Activated CD4-positive, alpha-beta T cell treated with anti-CD3 and anti-CD28 coated beads for 1 hour (primary cell): ENCODE results near the gene MAP3K1.
A peak's percentile ranks its signal among the peaks of the same experiment; 100 is the strongest.

ENCODE experiments used
- DNase-seq: peaks from one replicate; pipeline ENCODE4 v3.0.0-alpha.2; 2020

Gene MAP3K1

DNA sequence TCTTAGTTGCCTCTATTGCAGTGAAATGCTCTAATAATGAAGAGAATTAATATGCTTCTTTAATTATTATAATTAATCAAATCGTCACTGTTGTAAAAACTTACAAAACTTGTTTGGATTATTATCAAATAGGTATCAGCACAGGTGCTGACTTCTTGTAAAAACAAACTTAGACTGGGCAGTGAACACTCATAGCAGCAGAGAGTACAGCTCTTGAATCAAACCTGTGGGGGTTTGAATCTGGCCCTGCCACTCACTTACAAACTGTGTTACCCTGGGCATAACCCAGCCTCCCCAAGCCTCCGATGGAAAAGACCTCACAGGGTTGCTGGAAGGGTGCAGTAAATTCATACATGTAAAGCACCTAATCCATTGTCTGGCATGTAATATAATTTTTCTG lies 35.1 kb downstream of the MAP3K1 start:
- no peak for DNase-seq

DNA sequence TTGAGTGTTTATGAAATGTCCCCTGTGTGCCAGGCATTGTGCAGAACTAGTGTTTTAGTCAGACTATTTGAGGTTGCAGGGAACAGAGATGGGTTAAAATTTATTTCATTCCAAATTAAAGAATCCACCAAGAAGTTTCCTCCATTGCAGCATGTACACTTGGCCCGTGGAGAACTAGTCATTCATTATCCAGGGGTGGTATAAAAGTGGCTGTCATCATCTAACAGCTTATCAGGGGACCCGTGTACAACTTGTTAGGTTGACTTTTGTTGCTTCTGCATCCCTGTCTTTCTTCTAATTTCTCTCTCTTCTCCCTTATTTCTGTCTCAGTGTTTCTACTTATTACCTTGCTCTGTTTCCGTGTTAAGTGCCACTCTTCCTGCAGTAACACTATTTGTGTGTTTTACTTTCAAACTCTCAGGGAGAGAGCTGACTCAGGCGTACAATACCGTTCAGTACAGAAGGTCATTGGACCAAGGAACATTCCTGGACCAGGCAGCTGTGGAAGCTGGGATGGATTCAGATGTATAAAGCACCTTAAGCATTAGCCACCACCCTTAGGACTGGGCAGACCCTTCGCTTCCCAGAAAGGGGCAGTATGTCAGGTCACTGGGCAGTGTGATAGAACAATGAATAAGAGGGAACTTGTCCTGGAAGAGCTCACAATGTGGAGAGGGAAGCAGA lies 36.1 kb downstream of the MAP3K1 start:
- no peak for DNase-seq

DNA sequence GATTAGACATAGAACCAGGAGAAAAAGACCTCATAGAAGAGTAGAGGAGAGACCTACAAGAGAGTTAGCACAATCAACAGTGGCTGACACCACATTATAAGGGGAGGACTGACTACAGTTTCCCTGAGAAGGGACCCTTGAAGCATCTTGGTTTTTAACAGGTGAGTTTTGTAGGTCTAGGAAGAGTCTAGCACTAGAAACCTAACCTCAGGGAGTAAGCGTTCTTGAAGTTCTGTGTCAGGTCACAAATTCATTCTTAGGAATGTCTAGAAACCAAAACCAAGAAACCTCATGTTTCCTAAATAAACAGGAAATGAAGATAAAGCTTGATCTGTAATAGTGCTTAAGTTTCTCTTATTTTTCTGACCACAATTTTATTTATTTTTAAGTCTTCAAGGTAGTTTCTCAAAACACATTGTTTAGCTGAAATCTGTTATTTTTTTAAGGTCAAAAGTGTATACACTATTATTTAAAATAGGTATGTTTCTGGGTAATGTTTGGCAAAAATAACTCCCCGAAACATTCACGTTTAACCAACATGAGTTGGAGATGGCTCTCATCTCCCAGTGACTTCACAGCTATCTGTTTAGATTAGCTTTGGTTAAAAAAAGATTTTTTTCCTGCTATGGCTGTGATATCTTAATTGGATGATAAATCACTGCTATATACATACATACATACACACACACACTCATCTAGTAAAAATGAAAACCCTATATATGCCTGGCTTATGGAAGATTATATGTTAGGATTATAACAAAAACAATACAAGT lies 37.1 kb downstream of the MAP3K1 start:
- no peak for DNase-seq

DNA sequence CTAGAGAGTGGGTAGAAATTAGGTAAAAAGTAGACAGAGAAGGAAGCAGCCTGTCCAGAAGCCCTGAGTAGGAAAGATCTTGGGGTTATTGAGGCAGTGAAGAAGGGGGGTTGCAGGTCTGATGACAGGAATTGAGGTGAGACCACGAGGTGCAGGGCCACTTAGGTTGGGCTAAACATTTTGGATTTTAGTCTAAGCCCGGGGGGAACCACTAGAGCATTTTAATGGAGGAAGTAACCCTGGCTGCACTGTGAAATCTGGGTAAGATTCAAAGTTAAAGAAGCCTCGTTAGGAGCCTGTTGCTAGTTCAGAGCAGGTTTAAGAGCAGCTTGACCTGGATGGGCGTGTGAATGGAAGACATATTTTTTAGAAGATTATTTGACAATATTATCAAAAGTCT lies 38.3 kb downstream of the MAP3K1 start:
- no peak for DNase-seq

DNA sequence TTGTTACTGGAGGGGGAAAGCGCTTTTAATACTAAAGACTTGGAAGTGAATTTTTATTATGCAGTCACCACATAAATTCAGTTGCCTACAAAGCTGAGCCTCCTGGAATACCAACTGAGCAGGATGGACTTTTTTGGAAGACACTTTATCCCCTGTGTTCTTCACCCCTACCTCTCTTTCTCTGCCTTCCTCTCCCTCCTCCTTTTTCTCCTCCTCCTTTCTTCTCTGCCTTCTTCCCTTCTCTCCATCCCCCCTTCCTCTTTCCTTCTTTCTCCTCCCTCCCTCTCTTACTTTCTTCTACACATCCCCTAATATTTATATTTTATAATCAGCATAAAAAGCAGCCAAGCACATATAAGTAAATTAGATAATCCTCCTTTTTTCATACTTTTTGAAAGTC lies 39.6 kb downstream of the MAP3K1 start:
- no peak for DNase-seq

DNA sequence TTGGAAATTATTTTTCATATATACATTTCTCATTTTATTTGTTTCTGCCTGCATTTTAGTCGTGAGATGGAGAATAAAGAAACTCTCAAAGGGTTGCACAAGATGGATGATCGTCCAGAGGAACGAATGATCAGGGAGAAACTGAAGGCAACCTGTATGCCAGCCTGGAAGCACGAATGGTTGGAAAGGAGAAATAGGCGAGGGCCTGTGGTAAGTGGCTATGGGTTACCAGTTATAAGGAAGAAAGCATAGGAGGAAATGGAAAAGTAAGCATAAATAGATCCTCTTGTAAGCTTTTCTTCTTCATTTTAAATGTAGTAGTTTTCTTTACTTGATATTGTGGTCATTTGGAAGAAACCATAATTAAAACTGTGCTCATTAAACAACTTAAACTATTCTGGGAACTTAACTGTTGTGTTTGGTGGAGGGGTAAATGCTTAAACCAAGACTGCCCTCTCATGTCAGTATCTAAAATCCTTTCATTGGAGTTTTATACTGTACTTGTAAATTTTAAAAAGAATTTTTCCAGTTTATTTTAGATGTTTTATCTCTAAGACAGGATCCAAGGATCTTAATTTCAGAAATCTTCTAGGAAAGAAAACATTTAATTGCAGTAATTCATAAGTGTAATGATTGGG lies 41.3 kb downstream of the MAP3K1 start:
- no peak for DNase-seq

DNA sequence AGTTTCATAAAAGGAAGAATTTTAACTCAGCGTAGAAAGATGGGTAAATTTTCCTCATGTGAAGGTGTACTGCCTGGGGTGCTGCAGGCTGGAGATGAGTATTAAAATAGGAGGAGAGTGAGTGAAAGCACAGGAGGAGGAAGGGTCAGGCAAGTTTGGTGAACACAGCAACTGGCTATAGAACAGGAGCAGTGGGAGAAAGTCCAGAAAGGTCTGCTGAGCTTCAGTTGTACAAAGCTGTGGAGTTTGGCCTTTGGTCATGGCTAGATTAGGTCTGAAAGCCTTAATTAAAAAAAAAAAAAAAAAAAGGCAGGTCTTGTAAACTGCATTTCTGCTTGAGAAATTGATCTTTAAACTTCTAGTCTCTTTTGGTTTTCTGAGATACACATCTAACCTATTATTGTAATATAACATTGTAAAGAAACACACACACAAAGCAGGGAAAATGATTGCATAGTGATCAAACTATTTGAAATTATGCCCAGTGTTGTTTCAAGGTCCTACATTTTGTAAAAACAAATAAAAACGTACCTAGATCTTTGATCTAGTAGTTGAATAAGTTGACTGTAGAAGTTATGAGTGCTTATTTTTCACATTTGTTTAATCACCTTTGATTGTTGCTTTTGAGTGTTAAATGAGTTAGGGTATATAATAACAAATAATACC lies 43.6 kb downstream of the MAP3K1 start:
- no peak for DNase-seq

DNA sequence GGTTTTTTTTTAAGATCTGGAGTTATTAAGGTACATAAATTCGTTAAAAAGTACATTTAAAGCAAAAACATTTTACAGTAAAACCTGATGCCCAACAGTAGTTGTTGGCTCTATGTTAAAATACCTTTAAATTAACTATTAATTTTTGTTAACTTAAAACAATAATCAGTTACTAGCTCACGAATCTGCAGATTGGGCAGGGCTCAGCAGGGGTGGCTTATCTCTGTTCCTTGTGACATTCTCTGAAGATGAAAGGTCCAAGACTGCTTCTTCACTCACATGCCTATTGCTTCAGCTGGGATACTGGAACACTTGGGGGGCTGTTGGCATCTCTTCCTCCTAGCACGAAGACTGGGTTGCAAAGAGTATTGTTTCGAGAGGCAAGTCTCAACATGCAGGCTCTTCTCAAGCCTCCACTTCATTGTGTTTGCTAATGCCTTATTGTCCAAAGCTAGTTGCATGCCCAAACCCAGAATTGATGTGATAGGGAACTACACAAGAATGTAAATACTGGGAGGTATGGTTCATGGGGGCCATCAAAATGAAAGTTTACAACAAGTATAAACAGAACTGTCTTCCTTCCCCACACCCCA lies 46.6 kb downstream of the MAP3K1 start:
- no peak for DNase-seq

- no peak for DNase-seq
These were observed 47.6 kb downstream of the MAP3K1 start for GRCh38 chr5:56862909-56863308.

GRCh38 chr5:56871777-56872176 lies 56.4 kb downstream of the MAP3K1 start:
- no peak for DNase-seq

DNA sequence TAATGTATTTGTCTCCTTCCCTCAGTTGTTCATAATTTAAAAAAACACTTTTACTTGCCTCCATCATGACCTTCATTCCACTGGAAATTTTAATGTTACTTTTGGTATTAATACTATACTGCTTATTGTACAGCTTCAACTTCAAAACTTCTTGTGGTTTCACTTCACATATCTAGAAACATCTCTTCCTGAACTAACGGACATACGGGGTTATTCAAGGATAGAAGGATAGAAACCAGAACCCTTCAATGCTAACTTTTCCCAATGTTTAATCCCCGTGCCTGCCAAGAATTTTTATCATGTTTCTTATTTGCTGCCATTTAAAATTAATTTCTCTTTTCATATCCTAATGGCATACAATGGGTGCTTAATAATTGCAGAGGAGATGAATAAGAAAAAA lies 57.7 kb downstream of the MAP3K1 start:
- no peak for DNase-seq

DNA sequence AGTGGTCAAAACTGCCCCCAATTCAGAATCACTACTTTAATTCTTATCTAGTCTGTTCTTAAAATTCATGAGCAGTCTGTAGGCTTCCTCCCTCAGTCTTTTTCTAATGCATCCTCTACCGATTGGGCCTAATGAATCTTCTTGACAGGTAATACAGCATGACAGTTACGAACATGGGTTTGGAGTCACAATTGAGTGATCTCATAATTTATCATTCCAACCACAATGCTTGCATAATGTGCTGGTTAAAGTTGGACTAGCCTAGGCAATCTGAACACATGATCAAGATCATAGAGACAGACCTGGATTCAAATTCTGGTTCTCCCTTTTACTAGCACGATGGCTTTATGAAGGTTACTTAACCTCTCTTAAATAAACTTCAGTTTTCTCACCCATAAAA lies 61.0 kb downstream of the MAP3K1 start:
- no peak for DNase-seq

GRCh38 chr5:56881571-56881970 lies 66.2 kb downstream of the MAP3K1 start:
- no peak for DNase-seq

- DNase-seq = no peak
These were observed 78.1 kb downstream of the MAP3K1 start for GRCh38 chr5:56893251-56893951.

DNA sequence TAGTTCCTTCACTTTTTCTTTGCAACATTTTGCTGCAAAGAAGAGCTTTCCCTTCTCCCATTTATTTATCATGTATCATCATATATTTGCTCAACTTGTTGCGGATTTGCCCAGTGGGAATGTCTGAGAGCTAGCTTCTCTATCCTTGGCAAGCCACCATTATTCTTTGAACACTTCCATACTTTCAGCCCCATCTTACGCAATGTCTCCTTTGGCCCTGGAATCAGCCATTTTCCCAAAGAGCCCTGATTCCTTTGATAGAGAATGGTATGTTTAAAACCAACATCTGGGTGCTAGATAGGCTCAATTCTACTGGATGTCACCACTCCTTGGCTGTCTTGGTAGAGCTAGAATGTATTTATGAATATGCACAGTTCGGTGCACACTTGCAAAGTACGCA lies 81.4 kb downstream of the MAP3K1 start:
- DNase-seq = no peak

- no peak for DNase-seq
These were observed 82.9 kb downstream of the MAP3K1 start for GRCh38 chr5:56898213-56898612.

GRCh38 chr5:56900395-56900794 lies 85.0 kb downstream of the MAP3K1 start:
- DNase-seq = no peak

GRCh38 chr5:56900858-56901578 lies 85.7 kb downstream of the MAP3K1 start:
- DNase-seq = no peak

DNA sequence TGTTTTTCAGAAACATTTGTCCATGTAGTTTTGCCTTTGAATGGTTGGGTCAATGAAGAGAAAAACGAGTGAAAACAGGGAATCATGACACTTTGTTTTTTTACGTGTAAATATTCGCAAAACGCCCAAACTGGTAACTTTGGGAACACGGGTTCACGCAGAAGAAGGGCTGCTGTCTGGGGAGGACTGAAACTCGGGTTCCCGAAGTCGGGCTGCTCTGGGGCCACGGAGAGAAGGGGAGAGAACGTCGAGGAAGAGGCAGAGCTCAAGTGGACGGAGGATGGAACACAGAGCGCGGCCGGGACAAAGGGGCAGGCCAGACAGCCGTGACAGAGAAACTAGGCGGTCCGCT lies 93.6 kb downstream of the MAP3K1 start:
- no peak for DNase-seq

DNA sequence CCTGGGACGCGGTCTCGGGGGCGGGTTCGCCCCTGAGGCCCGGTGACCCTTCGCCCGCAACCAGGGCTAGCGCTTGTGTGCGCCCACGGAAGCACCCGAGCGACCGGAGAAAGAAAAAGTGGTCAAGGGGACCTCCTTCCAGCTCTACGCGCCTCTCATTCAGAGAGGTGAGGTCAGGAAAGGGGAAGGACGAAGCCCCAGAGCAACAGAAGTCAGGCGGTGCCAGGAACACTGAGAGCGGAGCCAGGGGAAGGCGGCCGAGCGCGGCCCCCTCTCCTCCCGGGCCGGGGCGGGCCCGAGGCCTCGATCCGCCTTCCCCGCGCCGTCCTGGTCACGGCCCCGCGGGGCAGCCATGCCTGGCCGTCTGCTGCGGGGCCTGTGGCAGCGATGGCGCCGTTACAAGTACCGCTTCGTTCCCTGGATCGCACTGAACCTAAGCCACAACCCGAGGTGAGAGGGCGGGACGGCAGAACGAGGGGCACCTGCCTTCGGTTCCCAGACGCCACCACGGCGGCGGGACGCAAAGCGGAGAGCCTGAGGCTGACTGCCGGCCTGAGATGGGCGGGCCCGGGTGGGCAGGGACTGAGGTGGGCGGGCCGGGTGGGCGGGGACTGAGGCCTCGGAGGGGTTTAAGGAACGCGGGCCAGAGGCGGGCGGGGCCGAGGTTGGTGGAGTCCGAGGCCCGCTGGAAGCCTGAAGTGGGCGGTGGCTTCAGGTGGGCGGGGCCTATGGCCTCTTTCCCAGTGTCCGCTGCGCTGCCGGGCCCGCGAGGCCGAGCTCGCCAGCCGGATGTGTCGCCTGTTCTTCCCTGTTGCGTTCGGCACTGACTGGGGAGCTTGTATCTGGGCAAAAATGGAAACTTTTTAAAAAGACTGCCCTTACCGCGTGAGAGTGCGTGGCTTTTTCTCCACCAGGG lies 94.2 kb downstream of the MAP3K1 start, which contains the start of gene SETD9:
Gene SETD9, plus strand, starts transcription at position 303 of the 916 bp plus-strand sequence. Its CDS starts 50 bp downstream, at position 353.
- peak; percentile 73 for DNase-seq
